Large intestine (tissue), 3 donors: ENCODE measurements around the gene C1QTNF8. TPM values are rescaled to one million over a fixed set of nuclear protein-coding genes. Genes with fewer than 3 reads are reported as not detected.

ENCODE experiments used
- DNase-seq, 2 donors: peaks; one replicate each; pipeline versions ENCODE4 v3.0.0 to v3.0.0-alpha.2; 2013
- H3K27ac ChIP-seq: one replicate; pipeline ENCODE4 v1.5.1; 2013; ENCODE audit warnings: low read length
- H3K27me3 ChIP-seq: 2 replicates; pipeline ENCODE4 v1.6.1; 2013; ENCODE audit warnings: low read length; ENCODE audit not compliant: control insufficient read depth, insufficient read depth
- H3K36me3 ChIP-seq: 2 replicates; pipeline ENCODE4 v1.6.1; 2013; ENCODE audit warnings: low read length; ENCODE audit not compliant: control insufficient read depth, insufficient read depth
- H3K4me1 ChIP-seq: one replicate; pipeline ENCODE4 v1.6.1; 2013; ENCODE audit warnings: low read length; ENCODE audit not compliant: control insufficient read depth, insufficient read depth
- H3K4me3 ChIP-seq: one replicate; pipeline ENCODE4 v1.5.1; 2013; ENCODE audit warnings: low read length
- H3K9me3 ChIP-seq: one replicate; pipeline ENCODE4 v1.6.1; 2013; ENCODE audit warnings: mild to moderate bottlenecking, low read depth, low read length, moderate library complexity; ENCODE audit not compliant: control insufficient read depth
- WGBS: methylation state at CpG from one replicate; pipeline ENCODE4 v1.1.5; 2013; ENCODE audit warnings: low lambda C conversion rate; ENCODE audit not compliant: insufficient coverage; 5-methylcytosine and 5-hydroxymethylcytosine counted together
- polyA plus RNA-seq: library from polyadenylated mRNA; unstranded; fragments of 120-200 nt; gene quantifications from one replicate; pipeline ENCODE4 v1.2.1, GENCODE V29; 2013

Gene C1QTNF8
- polyA plus RNA-seq, 1 donor, result 0.03 TPM

- H3K27ac ChIP-seq, result no peak overlapping the region
- no peak for DNase-seq
- H3K36me3 ChIP-seq, result no peaks in the 10 kb centered on the region
- WGBS, result 100% methylated on average over 1 of the region's 15 CpGs
- peaks cover 84% of the 10 kb centered on the region for H3K27me3 ChIP-seq
- H3K4me3 ChIP-seq, result no peak overlapping the region
- H3K9me3 ChIP-seq, result peaks cover 21% of the 10 kb centered on the region
- no peaks in the 10 kb centered on the region for H3K4me1 ChIP-seq
Observed at GRCh38 chr16:1067629-1068028, 28.4 kb downstream of the C1QTNF8 start.

GRCh38 chr16:1066584-1067172, 29.4 kb downstream of the C1QTNF8 start:
- Histone ChIP-seq H3K9me3 (peaks cover 19% of the 10 kb centered on the region), H3K4me3 (no peak overlapping the region), H3K36me3 (no peaks in the 10 kb centered on the region), H3K27ac (no peak overlapping the region), H3K27me3 (peaks cover 76% of the 10 kb centered on the region), H3K4me1 (no peaks in the 10 kb centered on the region)
- no peak for DNase-seq
- no CpG with 5 or more reads among the region's 24 CpGs for WGBS

- no peak overlapping the region for H3K27ac ChIP-seq
- peaks cover 18% of the 10 kb centered on the region for H3K9me3 ChIP-seq
- H3K4me1 ChIP-seq, result no peaks in the 10 kb centered on the region
- WGBS, result no CpG with 5 or more reads among the region's 55 CpGs
- no peak overlapping the region for H3K4me3 ChIP-seq
- DNase-seq, result no peak
- H3K36me3 ChIP-seq, result no peaks in the 10 kb centered on the region
- H3K27me3 ChIP-seq, result peaks cover 65% of the 10 kb centered on the region
Observed at GRCh38 chr16:1065469-1066128, 30.4 kb downstream of the C1QTNF8 start.

GRCh38 chr16:1063728-1064127, 32.3 kb downstream of the C1QTNF8 start:
- WGBS, result 65% methylated on average over 2 of the region's 21 CpGs
- Histone ChIP-seq H3K9me3 (peaks cover 15% of the 10 kb centered on the region), H3K4me3 (no peak overlapping the region), H3K27ac (no peak overlapping the region), H3K27me3 (peaks cover 46% of the 10 kb centered on the region), H3K4me1 (no peaks in the 10 kb centered on the region), H3K36me3 (no peaks in the 10 kb centered on the region)
- DNase-seq, result no peak

GRCh38 chr16:1062895-1063294, 33.1 kb downstream of the C1QTNF8 start:
- no peak overlapping the region for H3K27ac ChIP-seq
- H3K27me3 ChIP-seq, result peaks cover 39% of the 10 kb centered on the region
- DNase-seq, result no peak
- no peaks in the 10 kb centered on the region for H3K36me3 ChIP-seq
- H3K9me3 ChIP-seq, result peaks cover 21% of the 10 kb centered on the region
- WGBS, result no CpG with 5 or more reads among the region's 20 CpGs
- no peak overlapping the region for H3K4me3 ChIP-seq
- no peaks in the 10 kb centered on the region for H3K4me1 ChIP-seq

- no CpG with 5 or more reads among the region's 43 CpGs for WGBS
- H3K27ac ChIP-seq, result no peak overlapping the region
- peaks cover 29% of the 10 kb centered on the region for H3K27me3 ChIP-seq
- DNase-seq, result no peak
- no peaks in the 10 kb centered on the region for H3K4me1 ChIP-seq
- H3K9me3 ChIP-seq, result peaks cover 24% of the 10 kb centered on the region
- no peak overlapping the region for H3K4me3 ChIP-seq
- no peaks in the 10 kb centered on the region for H3K36me3 ChIP-seq
Observed at GRCh38 chr16:1061769-1062505, 34.1 kb downstream of the C1QTNF8 start.

GRCh38 chr16:1060416-1061340, 35.4 kb downstream of the C1QTNF8 start:
- H3K36me3 ChIP-seq, result no peaks in the 10 kb centered on the region
- no peak overlapping the region for H3K4me3 ChIP-seq
- no CpG with 5 or more reads among the region's 42 CpGs for WGBS
- H3K27ac ChIP-seq, result no peak overlapping the region
- H3K4me1 ChIP-seq, result no peaks in the 10 kb centered on the region
- H3K9me3 ChIP-seq, result peaks cover 29% of the 10 kb centered on the region
- peaks cover 16% of the 10 kb centered on the region for H3K27me3 ChIP-seq
- DNase-seq, result no peak

GRCh38 chr16:1059310-1059709, 36.7 kb downstream of the C1QTNF8 start:
- DNase-seq, result no peak
- no peak overlapping the region for H3K4me3 ChIP-seq
- H3K9me3 ChIP-seq, result peaks cover 28% of the 10 kb centered on the region
- 86% methylated on average over 1 of the region's 3 CpGs for WGBS
- H3K27ac ChIP-seq, result no peak overlapping the region
- H3K4me1 ChIP-seq, result no peaks in the 10 kb centered on the region
- H3K36me3 ChIP-seq, result no peaks in the 10 kb centered on the region
- peaks cover 3% of the 10 kb centered on the region for H3K27me3 ChIP-seq

GRCh38 chr16:1058216-1058615, 37.8 kb downstream of the C1QTNF8 start:
- Histone ChIP-seq H3K27ac (no peak overlapping the region), H3K4me1 (no peaks in the 10 kb centered on the region), H3K9me3 (peaks cover 25% of the 10 kb centered on the region), H3K27me3 (no peaks in the 10 kb centered on the region), H3K36me3 (no peaks in the 10 kb centered on the region), H3K4me3 (no peak overlapping the region)
- no CpG with 5 or more reads among the region's 14 CpGs for WGBS
- no peak for DNase-seq
